ENCODE results near the gene HOXA6.

DNA sequence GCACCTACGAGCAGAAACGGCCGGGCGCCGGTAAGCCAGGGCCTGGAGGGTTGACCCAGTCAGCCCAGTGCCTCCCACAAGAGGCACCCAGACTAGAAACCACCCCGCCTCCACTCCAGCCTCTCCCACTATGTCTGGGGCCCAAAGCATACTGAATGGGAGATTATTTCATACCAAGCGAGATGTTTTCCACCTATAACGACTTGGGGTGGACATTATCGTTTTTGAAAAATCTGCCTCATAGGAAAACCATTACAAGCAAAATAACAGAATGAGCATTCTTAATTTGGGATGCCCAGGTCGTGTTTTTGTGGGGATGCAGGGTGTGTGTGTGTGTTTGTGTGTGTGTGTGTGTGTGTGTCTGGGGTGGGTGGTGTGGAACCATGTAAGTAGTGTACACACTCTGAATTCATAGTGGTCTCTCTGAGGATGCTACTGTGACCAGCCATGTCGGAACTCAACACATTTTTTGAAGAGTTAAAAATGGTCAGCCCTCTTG lies 1.6 kb downstream of the HOXA6 start:
- TF ChIP-seq, protein P1, sequence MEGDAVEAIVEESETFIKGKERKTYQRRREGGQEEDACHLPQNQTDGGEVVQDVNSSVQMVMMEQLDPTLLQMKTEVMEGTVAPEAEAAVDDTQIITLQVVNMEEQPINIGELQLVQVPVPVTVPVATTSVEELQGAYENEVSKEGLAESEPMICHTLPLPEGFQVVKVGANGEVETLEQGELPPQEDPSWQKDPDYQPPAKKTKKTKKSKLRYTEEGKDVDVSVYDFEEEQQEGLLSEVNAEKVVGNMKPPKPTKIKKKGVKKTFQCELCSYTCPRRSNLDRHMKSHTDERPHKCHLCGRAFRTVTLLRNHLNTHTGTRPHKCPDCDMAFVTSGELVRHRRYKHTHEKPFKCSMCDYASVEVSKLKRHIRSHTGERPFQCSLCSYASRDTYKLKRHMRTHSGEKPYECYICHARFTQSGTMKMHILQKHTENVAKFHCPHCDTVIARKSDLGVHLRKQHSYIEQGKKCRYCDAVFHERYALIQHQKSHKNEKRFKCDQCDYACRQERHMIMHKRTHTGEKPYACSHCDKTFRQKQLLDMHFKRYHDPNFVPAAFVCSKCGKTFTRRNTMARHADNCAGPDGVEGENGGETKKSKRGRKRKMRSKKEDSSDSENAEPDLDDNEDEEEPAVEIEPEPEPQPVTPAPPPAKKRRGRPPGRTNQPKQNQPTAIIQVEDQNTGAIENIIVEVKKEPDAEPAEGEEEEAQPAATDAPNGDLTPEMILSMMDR (IDR thresholded peaks at IDR 0.05) = no peak
- TF ChIP-seq ZFX (IDR thresholded peaks at IDR 0.05; ENCODE audit: borderline replicate concordance) = no peak

Measured in 22Rv1 (cell line).